NCI-H226 (cell line): ENCODE data around the gene ERVMER34-1.

Source experiments
- DNase-seq: peaks from one replicate; pipeline ENCODE4 v3.0.0-alpha.2; 2015

ERVMER34-1 gene

GRCh38 chr4:52750819-52751486 is at the start of gene ERVMER34-1:
Gene ERVMER34-1 (minus strand): TSS chr4:52751425. CDS start chr4:52745520, 5,905 bp downstream.
- no peak for DNase-seq

- DNase-seq = no peak
These were observed 48.6 kb upstream of the ERVMER34-1 start for GRCh38 chr4:52799813-52800212.

GRCh38 chr4:52795533-52795932 is 44.3 kb upstream of the ERVMER34-1 start:
- no peak for DNase-seq

- DNase-seq = no peak
These were observed 40.7 kb upstream of the ERVMER34-1 start for GRCh38 chr4:52791936-52792335.

GRCh38 chr4:52789774-52790173 is 38.5 kb upstream of the ERVMER34-1 start:
- DNase-seq = no peak

- no peak for DNase-seq
These were observed 37.6 kb upstream of the ERVMER34-1 start for GRCh38 chr4:52788806-52789205.

GRCh38 chr4:52783069-52783468 is 31.8 kb upstream of the ERVMER34-1 start:
- no peak for DNase-seq

- no peak for DNase-seq
These were observed 29.6 kb upstream of the ERVMER34-1 start for GRCh38 chr4:52780617-52781354.

GRCh38 chr4:52780206-52780605 is 29.0 kb upstream of the ERVMER34-1 start:
- no peak for DNase-seq

GRCh38 chr4:52760256-52760655 is 9.0 kb upstream of the ERVMER34-1 start:
- DNase-seq = no peak

GRCh38 chr4:52755426-52755825 is 4.2 kb upstream of the ERVMER34-1 start:
- no peak for DNase-seq

- no peak for DNase-seq
These were observed 1.7 kb upstream of the ERVMER34-1 start for GRCh38 chr4:52752936-52753335.

- no peak for DNase-seq
These were observed 274 bp upstream of the ERVMER34-1 start for GRCh38 chr4:52751487-52751911.

GRCh38 chr4:52750213-52750612 is 1.0 kb downstream of the ERVMER34-1 start:
- no peak for DNase-seq

- DNase-seq = no peak
These were observed 2.8 kb downstream of the ERVMER34-1 start for GRCh38 chr4:52748432-52748831.

- DNase-seq = no peak
These were observed 6.6 kb downstream of the ERVMER34-1 start for GRCh38 chr4:52744588-52744987.

GRCh38 chr4:52743444-52744019 is 7.7 kb downstream of the ERVMER34-1 start:
- DNase-seq = no peak

- no peak for DNase-seq
These were observed 21.6 kb downstream of the ERVMER34-1 start for GRCh38 chr4:52729586-52729985.

- no peak for DNase-seq
These were observed 22.5 kb downstream of the ERVMER34-1 start for GRCh38 chr4:52728691-52729240.

- DNase-seq = no peak
These were observed 24.2 kb downstream of the ERVMER34-1 start for GRCh38 chr4:52726826-52727580.

GRCh38 chr4:52721968-52722815 is 29.0 kb downstream of the ERVMER34-1 start:
- DNase-seq = peak; percentile 92

GRCh38 chr4:52718123-52718522 is 33.1 kb downstream of the ERVMER34-1 start:
- no peak for DNase-seq
